Bone marrow (tissue), 2 donors: ENCODE data around the gene OXLD1.
A peak's percentile ranks its signal among the peaks of the same experiment; 100 is the strongest.

Source experiments
- DNase-seq, 2 donors: peaks; one replicate each; lab custom pipeline; 2025; lab: John Stamatoyannopoulos, UW

OXLD1 gene

GRCh38 chr17:81702934-81703746, 36.7 kb upstream of the OXLD1 start, which contains the start of gene MRPL12:
TSS of gene MRPL12 (plus strand) at chr17:81703367. CDS start at chr17:81703502, 135 bp downstream.
- DNase-seq, result peak; percentile 80 to 81

GRCh38 chr17:81701288-81702071, 35.1 kb upstream of the OXLD1 start:
- DNase-seq, result no peak

GRCh38 chr17:81700353-81701287, 34.2 kb upstream of the OXLD1 start:
- DNase-seq, result no peak

GRCh38 chr17:81697261-81698044, 31.0 kb upstream of the OXLD1 start:
- no peak for DNase-seq

DNA sequence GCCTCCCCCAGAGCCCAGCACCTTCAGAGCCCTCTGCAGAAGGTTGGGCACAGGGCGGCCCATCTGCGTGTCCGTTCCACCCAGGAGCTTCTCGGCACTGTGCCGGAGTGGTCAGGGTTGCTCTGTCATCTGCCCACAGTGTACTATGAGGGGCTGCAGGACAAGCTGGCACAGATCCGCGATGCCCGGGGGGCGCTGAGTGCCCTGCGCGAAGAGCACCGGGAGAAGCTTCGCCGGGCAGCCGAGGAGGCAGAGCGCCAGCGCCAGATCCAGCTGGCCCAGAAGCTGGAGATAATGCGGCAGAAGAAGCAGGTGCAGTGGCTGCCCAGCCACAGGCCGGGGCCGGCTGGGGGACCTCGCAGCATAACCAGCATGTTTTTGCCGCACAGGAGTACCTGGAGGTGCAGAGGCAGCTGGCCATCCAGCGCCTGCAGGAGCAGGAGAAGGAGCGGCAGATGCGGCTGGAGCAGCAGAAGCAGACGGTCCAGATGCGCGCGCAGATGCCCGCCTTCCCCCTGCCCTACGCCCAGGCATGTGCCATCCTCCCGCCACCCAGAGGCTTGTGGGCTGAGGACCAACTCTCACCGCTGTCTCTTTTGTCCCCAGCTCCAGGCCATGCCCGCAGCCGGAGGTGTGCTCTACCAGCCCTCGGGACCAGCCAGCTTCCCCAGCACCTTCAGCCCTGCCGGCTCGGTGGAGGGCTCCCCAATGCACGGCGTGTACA, 30.0 kb upstream of the OXLD1 start:
- DNase-seq, result no peak

DNA sequence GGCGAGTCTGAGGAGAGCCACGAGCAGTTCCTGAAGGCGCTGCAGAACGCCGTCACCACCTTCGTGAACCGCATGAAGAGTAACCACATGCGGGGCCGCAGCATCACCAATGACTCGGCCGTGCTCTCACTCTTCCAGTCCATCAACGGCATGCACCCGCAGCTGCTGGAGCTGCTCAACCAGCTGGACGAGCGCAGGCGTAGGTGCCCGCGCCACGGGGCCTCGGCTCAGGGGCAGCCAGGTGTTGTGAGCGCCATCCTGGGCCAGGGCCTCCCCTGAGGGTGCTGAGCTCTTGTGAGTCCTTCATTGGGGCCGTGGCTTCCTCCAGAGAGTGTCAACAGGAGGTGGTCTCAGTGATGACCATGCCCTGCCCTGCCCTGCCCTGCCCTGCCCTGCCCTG, 29.4 kb upstream of the OXLD1 start:
- DNase-seq, result no peak

GRCh38 chr17:81695211-81695610, 28.8 kb upstream of the OXLD1 start:
- no peak for DNase-seq

DNA sequence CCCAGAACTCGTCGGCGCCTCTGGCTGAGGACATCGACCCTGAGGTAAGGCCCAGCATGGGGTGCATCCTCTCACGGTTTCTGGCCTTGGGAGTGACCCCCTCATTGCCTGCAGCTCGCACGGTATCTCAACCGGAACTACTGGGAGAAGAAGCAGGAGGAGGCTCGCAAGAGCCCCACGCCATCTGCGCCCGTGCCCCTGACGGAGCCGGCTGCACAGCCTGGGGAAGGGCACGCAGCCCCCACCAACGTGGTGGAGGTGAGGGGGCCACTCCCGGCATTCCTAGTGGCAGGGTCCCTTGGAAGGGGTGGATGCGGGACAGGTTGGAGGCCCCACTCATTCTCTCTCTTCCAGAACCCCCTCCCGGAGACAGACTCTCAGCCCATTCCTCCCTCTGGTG, 28.4 kb upstream of the OXLD1 start:
- no peak for DNase-seq

- no peak for DNase-seq
These were observed 27.3 kb upstream of the OXLD1 start for GRCh38 chr17:81693509-81694210.

GRCh38 chr17:81691608-81692007, 25.2 kb upstream of the OXLD1 start:
- no peak for DNase-seq

- no peak for DNase-seq
These were observed 24.8 kb upstream of the OXLD1 start for GRCh38 chr17:81691196-81691595.

GRCh38 chr17:81690549-81690948, 24.1 kb upstream of the OXLD1 start:
- no peak for DNase-seq

- no peak for DNase-seq
These were observed 23.7 kb upstream of the OXLD1 start for GRCh38 chr17:81690066-81690465.

DNA sequence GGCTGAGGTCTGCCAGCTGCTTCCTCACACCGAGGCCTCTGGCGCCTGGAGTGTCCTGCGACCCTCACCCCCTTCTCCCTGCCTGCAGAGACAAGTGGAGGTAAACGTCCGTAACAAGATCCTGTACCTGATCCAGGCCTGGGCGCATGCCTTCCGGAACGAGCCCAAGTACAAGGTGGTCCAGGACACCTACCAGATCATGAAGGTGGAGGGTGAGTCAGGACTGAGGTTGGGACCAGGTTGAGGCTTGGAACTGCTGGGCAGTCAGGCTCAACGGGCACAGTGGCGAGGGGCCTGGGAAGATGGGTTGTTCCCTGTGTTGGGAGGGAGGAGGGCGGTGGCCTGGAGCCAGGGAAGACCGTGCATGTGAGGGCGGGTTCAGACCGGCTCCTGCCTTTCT, 22.2 kb upstream of the OXLD1 start:
- DNase-seq, result no peak

- DNase-seq, result no peak
These were observed 21.6 kb upstream of the OXLD1 start for GRCh38 chr17:81687770-81688541.

DNA sequence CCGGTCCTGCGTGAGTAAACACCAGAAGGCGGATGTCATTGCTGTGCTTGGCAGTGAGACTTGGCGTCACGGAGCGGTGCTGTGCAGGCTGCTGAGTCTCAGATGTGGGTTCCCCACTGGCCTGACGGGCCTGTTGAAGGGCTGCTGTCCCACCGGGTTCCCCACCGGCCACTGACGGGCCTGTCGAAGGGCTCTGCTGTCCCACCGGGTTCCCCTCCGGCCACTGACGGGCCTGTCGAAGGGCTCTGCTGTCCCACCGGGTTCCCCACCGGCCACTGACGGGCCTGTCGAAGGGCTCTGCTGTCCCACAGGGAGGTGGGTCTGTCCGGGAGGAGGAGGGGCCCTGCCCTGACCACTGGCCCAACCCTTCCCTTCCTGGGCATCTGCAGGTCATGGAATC, 20.2 kb upstream of the OXLD1 start:
- DNase-seq, result no peak

DNA sequence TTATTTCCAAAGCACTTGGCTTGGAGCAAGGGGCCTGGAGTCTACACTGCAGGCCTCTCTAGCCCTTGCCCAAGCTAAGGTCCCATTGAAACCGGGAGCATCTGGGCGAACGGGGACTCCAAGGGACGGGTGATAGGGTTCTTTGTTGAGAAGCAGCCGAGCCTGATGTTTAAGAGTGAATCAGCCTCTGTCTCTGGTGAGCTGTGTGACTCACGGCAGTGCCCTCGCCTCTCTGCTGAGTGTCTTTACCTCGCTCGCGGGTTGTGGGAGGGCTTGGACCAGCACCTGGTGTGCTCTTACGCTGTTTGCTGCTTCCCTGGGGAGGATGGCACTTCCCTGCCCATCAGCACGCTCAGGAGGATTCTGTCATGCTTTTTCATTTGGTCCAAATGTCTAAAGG, 18.7 kb upstream of the OXLD1 start:
- no peak for DNase-seq

DNA sequence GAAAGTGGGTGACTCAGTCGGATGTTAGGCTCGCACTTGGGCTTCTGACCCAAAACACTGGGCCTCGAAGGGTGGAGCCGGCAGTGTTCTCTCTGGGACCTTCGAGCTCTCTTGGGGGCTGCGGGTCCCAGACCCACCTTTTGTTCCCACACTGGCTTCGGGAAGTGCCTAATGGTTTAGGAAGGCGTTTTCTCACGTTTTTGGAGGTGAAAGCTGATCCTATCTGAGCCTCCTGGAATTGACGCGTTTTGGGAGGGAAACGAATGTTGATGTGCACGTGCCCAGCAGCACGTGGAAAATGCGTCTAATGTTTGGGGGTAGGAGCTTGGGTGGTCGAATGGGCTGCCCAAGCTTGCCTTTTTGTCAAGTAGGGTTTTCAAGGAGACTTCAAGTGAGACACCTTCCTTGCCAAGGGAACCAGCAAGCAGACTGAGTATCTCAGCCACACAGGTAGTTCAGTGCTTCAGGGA, 18.1 kb upstream of the OXLD1 start:
- no peak for DNase-seq
